K562 (cell line): ENCODE results near the gene SPDEF. TPM values are rescaled to one million over a fixed set of nuclear protein-coding genes. Genes with fewer than 3 reads are reported as not detected.

Source experiments
- ATAC-seq: fragments of 200-7000 bp; cut with Tn5 transposase; 3 replicates; pipeline ENCODE4 v1.9.1; 2020; ENCODE audit warnings: moderate library complexity
- BruUV-seq: library from RNA; stranded (reverse); fragments of 400-500 nt; replicated peaks from 2 replicates; lab custom pipeline; 2021; lab: Mats Ljungman, UMichigan
- CTCF ChIA-PET: fragments of 300-600 bp; formaldehyde crosslinking; extraction: SDS; loops from one replicate; lab custom pipeline; 2021; ENCODE audit warnings: low intra/inter-chr PET ratio; lab: Yijun Ruan, JAX
- POLR2A ChIA-PET: fragments of 300-600, 350-650 bp; sonication (Branson Sonifier 250); formaldehyde crosslinking; extraction: SDS; loops from one replicate; lab custom pipeline; 2021; ENCODE audit warnings: antibody characterized with exemption, inconsistent platforms; lab: Yijun Ruan, JAX
- DNase-seq, 4 experiments: peaks; one replicate each; pipeline versions ENCODE4 v3.0.0 to v3.0.0-alpha.2; 2011 to 2018; ENCODE audit warnings: low spot score in 3 of 4, mixed read lengths in 3 of 4; ENCODE audit errors: extremely low read depth in 1 of 4
- FAIRE-seq: peaks from 2 replicates; lab custom pipeline; 2011; peaks lifted over from hg19 to GRCh38; lab: Jason Lieb, UNC
- H2AFZ ChIP-seq: 2 replicates; pipeline ENCODE4 v1.6.0; 2011; ENCODE audit warnings: low read depth, low read length, control low read depth, inconsistent platforms
- H3K27ac ChIP-seq: fragments of 200-600 bp; 3 replicates; pipeline ENCODE4 v1.8.0; 2011; ENCODE audit warnings: low read depth, mild to moderate bottlenecking, control low read depth, inconsistent platforms, low read length, moderate library complexity, mixed read lengths; ENCODE audit errors: extremely low read depth
- H3K27me3 ChIP-seq, 2 experiments: fragments of 300-600 bp in 1 of 2; 2 replicates in 1 of 2; 3 replicates in 1 of 2; pipeline versions ENCODE4 v1.6.0 to v1.8.0; 2011; ENCODE audit warnings: inconsistent platforms in 2 of 2, low read length in 2 of 2, mild to moderate bottlenecking in 1 of 2, mixed read lengths in 1 of 2, moderate library complexity in 1 of 2; ENCODE audit not compliant: control insufficient read depth in 2 of 2, insufficient read depth in 2 of 2
- H3K36me3 ChIP-seq: fragments of 300-600 bp; 3 replicates; pipeline ENCODE4 v1.8.0; 2011; ENCODE audit warnings: mild to moderate bottlenecking, low read length, inconsistent platforms; ENCODE audit not compliant: control insufficient read depth, insufficient read depth
- H3K4me1 ChIP-seq, 2 experiments: fragments of 200-600 bp in 1 of 2; replicated peaks in 1 of 2; 2 replicates in 1 of 2; 3 replicates in 1 of 2; pipeline versions ENCODE4 v1.5.1 to v1.8.0; 2011; ENCODE audit warnings: inconsistent platforms in 2 of 2, low read length in 2 of 2, mild to moderate bottlenecking in 1 of 2, mixed read lengths in 1 of 2, moderate library complexity in 1 of 2; ENCODE audit not compliant: control insufficient read depth in 2 of 2, insufficient read depth in 2 of 2
- H3K4me2 ChIP-seq: 2 replicates; pipeline ENCODE4 v1.6.1; 2011; ENCODE audit warnings: low read length, control low read depth, inconsistent platforms, mixed read lengths; ENCODE audit not compliant: insufficient read depth
- H3K4me3 ChIP-seq: fragments of 200-600 bp; sonication (generic), shearing (Covaris generic); 2 replicates; pipeline ENCODE4 v1.5.1; 2016; ENCODE audit warnings: control low read depth, inconsistent platforms
- H3K79me2 ChIP-seq: fragments of 200-600 bp; 3 replicates; pipeline ENCODE4 v1.8.0; 2011; ENCODE audit warnings: low read length, inconsistent platforms; ENCODE audit not compliant: control insufficient read depth, insufficient read depth
- H3K9ac ChIP-seq, 2 experiments: 2 replicates each; pipeline versions ENCODE4 v1.6.0 to v1.6.1; 2011; ENCODE audit warnings: low read depth in 2 of 2, low read length in 2 of 2, control low read depth in 1 of 2, inconsistent platforms in 1 of 2, mild to moderate bottlenecking in 1 of 2, mixed read lengths in 1 of 2; ENCODE audit not compliant: insufficient read depth in 1 of 2
- H3K9me1 ChIP-seq: one replicate; pipeline ENCODE4 v1.6.0; 2011; ENCODE audit warnings: inconsistent platforms, mild to moderate bottlenecking, low read length, moderate library complexity; ENCODE audit not compliant: control insufficient read depth, insufficient read depth
- H3K9me3 ChIP-seq: replicated peaks from 2 replicates; pipeline ENCODE4 v1.5.1; 2011; ENCODE audit warnings: low read depth, low read length, inconsistent platforms; ENCODE audit not compliant: control insufficient read depth, insufficient read depth
- H4K20me1 ChIP-seq: replicated peaks from 2 replicates; pipeline ENCODE4 v1.6.1; 2011; ENCODE audit warnings: low read length, inconsistent platforms, mixed read lengths; ENCODE audit not compliant: control insufficient read depth, insufficient read depth
- DPF2 ChIP-seq: fragments of 450-650 bp; IDR thresholded peaks from 2 replicates; pipeline ENCODE4 v1.6.1; 2016
- ESRRA ChIP-seq: fragments of 450-650 bp; IDR thresholded peaks from 2 replicates; pipeline ENCODE4 v1.6.1; 2014; ENCODE audit warnings: low read depth, mild to moderate bottlenecking, moderate library complexity, borderline replicate concordance
- TFAP4 ChIP-seq: sonication (generic); formaldehyde crosslinking; IDR thresholded peaks from 2 replicates; pipeline ENCODE4 v1.8.0; 2022; ENCODE audit warnings: missing genetic modification reagents, mild to moderate bottlenecking, moderate library complexity, borderline replicate concordance
- TGIF2 ChIP-seq: sonication (generic); formaldehyde crosslinking; IDR thresholded peaks from 2 replicates; pipeline ENCODE4 v1.8.1; 2022; ENCODE audit warnings: mild to moderate bottlenecking, missing genetic modification reagents, moderate library complexity
- WGBS: fragments of 100-300 bp; shearing (Covaris generic); methylation state at CpG from one replicate; pipeline ENCODE4 v1.1.6; 2016; ENCODE audit warnings: low coverage, mixed read lengths; ENCODE audit not compliant: insufficient coverage; ENCODE audit errors: missing lambda C conversion rate; 5-methylcytosine and 5-hydroxymethylcytosine counted together
- in situ Hi-C: fragments of 300-500 bp; cut with MboI; formaldehyde crosslinking; loops from 4 replicates; pipeline ENCODE4 v1.15.0; 2018; ENCODE audit warnings: inconsistent platforms, mixed read lengths
- intact Hi-C: fragments of 100-400 bp; cut with micrococcal nuclease; formaldehyde crosslinking; loops from 2 replicates; pipeline ENCODE4 v1.14.2; 2022
- polyA plus RNA-seq, 8 experiments: library from polyadenylated mRNA; depleted of rRNA in 4 of 8; stranded (reverse) in 5 of 8; unstranded in 3 of 8; fragments of >200 nt; fragmentation: Nextera tagmentation in 2 of 8; fragmentation: Illumina TruSeq in 1 of 8; extraction: Ambion mirVana in 2 of 8; extraction: Trizol in 1 of 8; gene quantifications; 2 replicates each; pipeline versions ENCODE4 v1.2.1 to v1.2.3, GENCODE V29; 2011 to 2014; ENCODE audit warnings: inconsistent platforms in 1 of 8, missing spikeins in 1 of 8
- total RNA-seq, 7 experiments: library from RNA; depleted of rRNA in 6 of 7; stranded (reverse); fragments of >200 nt in 6 of 7; fragmentation: Illumina TruSeq in 2 of 7; extraction: Trizol in 2 of 7; gene quantifications; 2 replicates each; pipeline versions ENCODE4 v1.2.1 to v1.2.3, GENCODE V29; 2011 to 2021; ENCODE audit warnings: low replicate concordance in 1 of 7
- TF ChIP-seq, protein P1 (sequence below): sonication (generic); formaldehyde crosslinking; IDR thresholded peaks from 2 replicates; pipeline ENCODE4 v1.9.0; 2022; ENCODE audit warnings: mild to moderate bottlenecking, missing genetic modification reagents

Gene SPDEF
- total and polyA plus RNA-seq, 9 of the 15 experiments (the other 6 are each of a cell fraction or from before 2014, with no cell fraction given), result 0.04 to 0.12 (median 0.11) TPM; not detected in 5

DNA sequence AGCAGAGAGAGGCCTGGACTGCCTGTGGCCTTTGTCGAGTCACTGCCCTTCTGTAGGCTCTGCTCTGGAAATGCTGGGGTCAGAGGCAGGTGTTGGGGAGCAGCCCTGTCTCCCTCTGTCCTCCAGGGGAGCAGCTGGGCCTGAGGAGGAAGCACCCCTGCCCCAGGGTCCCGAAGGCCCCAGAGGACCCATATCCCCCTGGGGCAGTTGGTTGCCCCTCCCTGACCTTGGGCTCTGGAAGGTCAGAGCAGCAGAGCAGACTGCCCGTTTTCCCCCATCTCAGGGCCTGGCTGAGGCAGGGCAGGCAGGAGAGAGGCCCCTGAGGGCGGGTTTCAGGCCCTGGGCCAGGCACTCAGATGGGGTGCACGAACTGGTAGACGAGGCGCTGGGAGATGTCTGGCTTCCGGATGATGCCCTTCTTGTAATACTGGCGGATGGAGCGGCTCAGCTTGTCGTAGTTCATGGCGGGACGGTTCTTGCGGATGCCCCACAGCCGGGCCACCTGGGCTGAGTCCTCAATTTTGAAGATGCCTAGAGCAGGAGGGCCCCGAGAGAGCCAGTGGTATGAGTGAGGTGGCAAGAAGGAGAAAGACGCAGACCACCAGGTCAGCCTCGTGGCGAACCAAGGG, 18.1 kb downstream of the SPDEF start:
- ChIA-PET POLR2A (interaction anchor here (0.6 kb wide), 1 partner anchor 71 kb away, joined by 3 read pairs; no protein-coding TSS in a partner anchor), CTCF (no interaction called here)
- Histone ChIP-seq H3K36me3 (no peaks in the 10 kb centered on the region), H3K9me1 (no peaks in the 10 kb centered on the region), H3K4me3 (no peak overlapping the region), H3K79me2 (no peaks in the 10 kb centered on the region), H3K27ac (no peak overlapping the region), H3K9me3 (no peaks in the 10 kb centered on the region), H4K20me1 (no peaks in the 10 kb centered on the region), H3K4me1 (peaks cover 4 to 51% of the 10 kb centered on the region in 2 experiments; a peak in 4 of 5 replicates), H3K4me2 (no peak overlapping the region), H3K9ac (peak overlapping the region in 1 of 2 experiments; percentile 39; a peak in 2 of 4 replicates), H2AFZ (no peak overlapping the region), H3K27me3 (no peaks in the 10 kb centered on the region)
- DNase-seq (no peak), FAIRE-seq (no peak), ATAC-seq (peak; percentile 8; the same call in 2 of the 3 replicates)
- TF ChIP-seq, protein P1, sequence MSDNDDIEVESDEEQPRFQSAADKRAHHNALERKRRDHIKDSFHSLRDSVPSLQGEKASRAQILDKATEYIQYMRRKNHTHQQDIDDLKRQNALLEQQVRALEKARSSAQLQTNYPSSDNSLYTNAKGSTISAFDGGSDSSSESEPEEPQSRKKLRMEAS (CRISPR knock-in tag), result 0 out of 2 replicates have a peak, but pooled peaks have one; percentile 24
- no peak for TF ChIP-seq DPF2
- 0 out of 2 replicates have a peak, but pooled peaks have one; percentile 11 for TF ChIP-seq ESRRA
- TF ChIP-seq TFAP4 (CRISPR knock-in tag), result 0 out of 2 replicates have a peak, but pooled peaks have one; percentile 19
- 0 out of 2 replicates have a peak, but pooled peaks have one; percentile 29 for TF ChIP-seq TGIF2 (CRISPR knock-in tag)
- no TSS peak for BruUV-seq
- 73% methylated on average over 19 of the region's 19 CpGs for WGBS
- intact Hi-C loops (no loop called here), in situ Hi-C loops (no loop called here)
